HG03457 (cell line): ENCODE data around the gene DNAJB13.
"Not testable (repeated sequence)": the region's sequence is repeated elsewhere in the genome, so short reads cannot be mapped to it uniquely, and the experiment has no call there.

Source experiments
- ATAC-seq: cut with Tn5 transposase; IDR thresholded peaks from one replicate; pipeline ENCODE4 v1.9.1; 2021; ENCODE audit warnings: moderate number of reproducible peaks; ENCODE audit not compliant: unreplicated experiment

DNAJB13 gene, protein sequence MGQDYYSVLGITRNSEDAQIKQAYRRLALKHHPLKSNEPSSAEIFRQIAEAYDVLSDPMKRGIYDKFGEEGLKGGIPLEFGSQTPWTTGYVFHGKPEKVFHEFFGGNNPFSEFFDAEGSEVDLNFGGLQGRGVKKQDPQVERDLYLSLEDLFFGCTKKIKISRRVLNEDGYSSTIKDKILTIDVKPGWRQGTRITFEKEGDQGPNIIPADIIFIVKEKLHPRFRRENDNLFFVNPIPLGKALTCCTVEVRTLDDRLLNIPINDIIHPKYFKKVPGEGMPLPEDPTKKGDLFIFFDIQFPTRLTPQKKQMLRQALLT

GRCh38 chr11:73950869-73951710, at the start of gene DNAJB13:
TSS of gene DNAJB13 (plus strand) at chr11:73951026. CDS start at chr11:73951070, 44 bp downstream.
- peak; percentile 74 for ATAC-seq

- ATAC-seq, result no peak
These were observed 48.5 kb upstream of the DNAJB13 start for GRCh38 chr11:73902303-73902702.

GRCh38 chr11:73907191-73907590, 43.6 kb upstream of the DNAJB13 start:
- no peak for ATAC-seq

DNA sequence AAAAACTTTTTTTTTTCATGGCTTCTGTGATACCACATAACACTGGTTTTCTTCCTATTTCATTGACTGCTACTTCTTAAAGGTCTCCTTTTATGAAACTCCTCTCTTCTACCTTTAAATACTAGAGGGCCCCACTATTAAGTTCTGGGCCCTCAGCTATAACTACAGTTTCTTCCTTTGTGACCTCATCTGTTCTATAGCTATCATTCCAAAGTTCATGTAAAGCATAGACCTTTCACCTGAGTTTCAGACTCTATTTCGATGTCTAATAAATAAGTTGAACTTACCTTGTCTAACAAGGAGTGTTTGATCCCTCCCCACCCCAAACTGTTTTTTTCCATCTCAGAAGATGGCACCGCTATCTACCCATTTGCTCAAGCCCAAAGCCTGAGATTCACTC, 38.8 kb upstream of the DNAJB13 start:
- ATAC-seq, result no peak

GRCh38 chr11:73913472-73913871, 37.4 kb upstream of the DNAJB13 start:
- ATAC-seq, result no peak

DNA sequence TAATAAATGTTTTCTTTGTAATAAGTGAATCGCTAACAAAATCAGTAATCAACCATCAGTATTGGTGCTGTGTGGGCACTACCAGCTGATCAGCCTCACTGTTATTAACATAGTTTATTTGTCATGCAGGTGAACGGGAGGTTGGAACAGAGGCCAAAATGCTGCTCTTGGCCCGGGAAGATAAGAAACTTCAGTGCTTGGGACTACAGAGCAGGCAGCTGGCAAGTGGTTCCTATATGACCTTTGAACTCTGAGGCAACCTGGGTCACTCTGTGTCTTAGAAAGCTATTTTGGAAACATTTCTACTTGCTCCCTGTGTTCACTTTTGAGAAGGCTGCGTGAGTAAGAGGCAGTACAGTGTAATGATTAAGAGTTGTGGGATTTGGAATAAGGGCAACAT, 36.5 kb upstream of the DNAJB13 start:
- no peak for ATAC-seq

DNA sequence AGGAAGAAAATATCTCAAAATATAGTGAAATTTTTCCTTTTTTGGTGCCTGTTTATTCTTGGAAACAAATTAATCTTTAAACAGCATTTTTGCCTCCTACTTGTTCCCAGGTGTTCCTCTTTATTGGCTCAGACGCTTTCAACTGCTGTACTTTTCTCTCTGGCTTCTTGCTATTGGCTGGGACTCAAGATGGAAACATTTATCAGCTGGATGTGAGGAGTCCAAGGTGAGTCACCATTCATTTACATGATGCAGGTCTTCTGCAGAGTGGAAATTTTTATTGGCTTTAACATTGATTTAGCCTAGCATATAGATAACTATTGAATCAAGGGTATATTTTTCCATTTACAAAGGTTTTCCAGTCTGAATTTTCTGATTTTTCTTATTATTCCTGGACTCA, 34.4 kb upstream of the DNAJB13 start:
- ATAC-seq, result no peak

DNA sequence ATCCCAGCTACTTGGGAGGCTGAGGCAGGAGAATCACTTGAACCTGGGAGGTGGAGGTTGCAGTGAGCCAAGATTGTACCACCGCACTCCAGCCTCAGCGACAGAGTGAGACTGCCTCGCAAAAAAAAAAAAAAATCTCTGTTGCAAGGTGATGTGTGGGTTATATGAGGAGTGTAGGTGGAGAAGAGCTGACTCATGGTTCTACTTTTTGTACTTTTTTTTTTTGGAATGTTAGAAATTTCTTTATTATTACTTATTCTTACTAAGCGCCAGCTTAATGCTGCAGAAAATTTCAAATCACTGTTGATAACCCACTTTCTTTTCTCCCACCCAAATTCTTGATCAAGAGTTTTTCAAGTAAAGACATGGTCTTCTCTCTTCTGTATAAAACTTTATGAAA, 29.6 kb upstream of the DNAJB13 start:
- no peak for ATAC-seq

DNA sequence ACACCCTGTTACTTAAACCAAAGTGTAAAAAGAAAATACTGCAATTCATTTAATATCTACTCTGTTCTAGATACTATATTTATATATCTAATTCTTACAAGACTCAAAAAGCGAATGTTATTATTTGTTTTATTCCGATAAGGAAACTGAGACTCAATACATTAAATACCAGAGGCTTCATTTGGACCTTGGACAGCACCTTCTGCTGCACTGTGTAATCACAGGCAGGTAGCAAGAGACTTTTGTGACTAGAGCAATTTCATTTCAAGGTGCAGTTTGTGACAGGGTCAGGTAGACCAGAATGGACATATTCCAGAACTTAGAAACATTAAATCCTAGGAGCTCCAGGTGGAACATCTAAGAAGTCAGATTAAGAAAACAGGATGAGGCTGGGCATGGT, 21.4 kb upstream of the DNAJB13 start:
- no peak for ATAC-seq

DNA sequence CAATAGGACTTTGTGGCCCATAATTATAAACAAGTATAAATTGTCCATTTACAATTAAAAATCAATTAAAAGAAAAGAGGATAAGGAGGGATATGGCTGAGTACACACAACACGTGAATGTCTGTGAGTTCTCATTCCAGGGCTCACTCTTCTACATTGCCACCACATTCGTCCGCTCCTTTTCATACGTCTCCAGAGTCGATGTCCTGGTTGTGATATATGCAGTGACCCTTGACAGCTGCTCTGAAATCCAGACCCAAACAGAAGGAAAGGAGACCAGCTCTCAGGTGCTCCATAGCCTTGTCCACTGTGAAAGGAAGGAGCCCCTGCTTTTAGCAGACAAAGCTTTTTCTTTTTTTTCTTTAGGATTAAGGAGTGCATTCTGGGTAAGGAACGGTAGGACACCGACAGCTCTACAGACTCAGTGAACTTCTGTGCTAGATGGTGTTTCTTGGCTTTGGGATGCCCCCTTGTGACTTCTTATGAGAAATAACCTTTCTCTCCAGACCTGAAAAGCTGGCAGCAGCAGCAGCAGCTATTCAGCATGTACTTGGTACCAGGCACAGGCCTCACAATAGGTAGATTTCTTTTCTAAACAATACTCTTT, 19.7 kb upstream of the DNAJB13 start:
- ATAC-seq, result no peak

GRCh38 chr11:73931951-73932350, 18.9 kb upstream of the DNAJB13 start:
- ATAC-seq, result no peak

- no peak for ATAC-seq
These were observed 18.0 kb upstream of the DNAJB13 start for GRCh38 chr11:73932781-73933180.

- ATAC-seq, result not testable (repeated sequence)
These were observed 14.8 kb upstream of the DNAJB13 start for GRCh38 chr11:73936047-73936446.

DNA sequence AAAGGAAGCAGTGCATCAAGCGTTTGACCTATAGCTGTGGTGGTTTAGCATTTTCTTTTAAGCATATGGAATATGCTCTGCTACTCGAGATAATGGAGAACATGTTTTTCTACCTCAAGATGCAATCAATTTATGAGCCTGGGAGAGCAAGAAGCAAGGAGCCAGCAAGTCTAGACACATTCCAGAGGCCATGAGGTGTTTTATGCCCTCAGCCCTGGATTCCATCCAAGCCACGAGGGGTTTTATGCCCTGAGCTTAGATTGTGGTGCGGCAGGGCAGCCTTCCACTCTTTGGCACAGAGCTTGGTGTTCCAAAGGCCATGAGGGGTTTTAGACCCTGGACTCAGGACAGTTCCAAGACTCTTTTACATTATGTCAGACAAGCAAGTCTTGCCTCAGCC, 11.7 kb upstream of the DNAJB13 start:
- no peak for ATAC-seq

DNA sequence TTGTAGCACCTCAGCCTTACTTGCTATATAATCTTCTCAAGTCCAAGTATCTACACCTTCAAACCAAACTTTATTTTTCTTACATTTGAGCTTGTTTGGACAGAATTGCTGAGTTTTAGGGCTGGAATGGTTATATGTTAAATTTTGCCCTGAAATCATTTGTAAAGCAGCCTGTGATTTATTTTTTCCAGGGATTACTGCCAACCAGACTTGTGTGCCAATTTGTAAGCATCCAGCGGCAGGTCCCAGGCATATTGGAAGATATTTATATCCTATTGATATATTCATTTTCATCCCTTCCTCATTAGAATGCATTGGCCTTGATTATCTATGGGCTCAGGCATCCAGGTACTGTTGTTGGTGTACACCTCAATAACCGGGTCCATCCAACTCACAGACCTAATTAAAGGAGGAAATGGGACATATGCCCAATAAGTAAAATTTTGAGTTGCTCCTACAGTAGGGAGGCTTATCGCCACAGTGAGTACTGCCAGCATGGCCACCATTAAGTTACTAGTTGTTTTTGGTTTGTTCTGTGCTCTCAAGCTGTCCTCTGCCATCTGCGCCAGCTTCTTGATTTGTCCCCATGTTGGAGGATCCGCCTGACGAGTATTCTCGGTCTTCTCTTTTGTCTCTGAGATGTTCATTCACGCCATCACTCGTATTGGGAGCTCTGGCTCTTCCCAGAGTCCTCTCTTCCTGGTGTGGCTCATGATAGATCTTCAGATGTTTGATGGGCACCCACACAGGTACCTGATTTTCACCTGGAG, 9.8 kb upstream of the DNAJB13 start:
- no peak for ATAC-seq

GRCh38 chr11:73942010-73942409, 8.8 kb upstream of the DNAJB13 start:
- no peak for ATAC-seq

- no peak for ATAC-seq
These were observed 6.7 kb upstream of the DNAJB13 start for GRCh38 chr11:73944085-73944484.

DNA sequence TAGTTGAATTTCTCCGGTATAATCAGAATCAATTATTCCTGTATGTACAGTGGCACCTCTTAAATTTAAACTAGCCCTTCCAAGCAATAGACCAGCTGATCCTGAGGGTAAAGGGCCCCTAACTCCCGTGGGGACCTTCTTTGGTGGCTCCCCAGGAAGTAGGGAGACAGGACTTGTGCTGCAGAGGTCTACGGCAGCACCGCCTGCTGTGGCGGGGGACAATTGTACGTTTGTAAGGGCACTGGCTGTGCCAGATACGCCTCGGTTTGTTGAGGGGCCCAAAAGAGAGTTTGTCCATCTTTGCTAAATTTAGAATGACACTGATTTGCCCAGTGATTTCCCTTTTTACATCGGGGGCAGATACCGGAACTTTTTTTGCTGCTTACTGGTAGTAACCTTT, 5.9 kb upstream of the DNAJB13 start:
- no peak for ATAC-seq

DNA sequence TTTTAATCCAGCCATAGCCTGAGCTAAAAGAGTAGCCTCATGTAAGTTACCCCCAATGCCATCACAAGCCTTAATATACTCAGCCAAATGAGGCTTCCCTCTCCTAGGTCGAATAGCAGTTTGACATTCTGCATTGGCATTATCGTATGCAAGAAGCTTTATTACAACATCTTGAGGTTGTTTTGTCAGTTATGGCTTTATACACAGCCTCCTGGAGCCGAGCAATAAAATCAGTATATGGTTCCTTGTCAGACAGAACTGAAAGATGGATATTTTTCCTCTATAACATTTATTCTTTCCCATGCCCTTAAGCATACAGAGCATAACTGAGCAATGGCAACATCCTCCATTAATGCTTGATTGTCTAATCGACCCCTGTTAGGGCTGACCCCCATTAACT, 5.4 kb upstream of the DNAJB13 start:
- no peak for ATAC-seq

DNA sequence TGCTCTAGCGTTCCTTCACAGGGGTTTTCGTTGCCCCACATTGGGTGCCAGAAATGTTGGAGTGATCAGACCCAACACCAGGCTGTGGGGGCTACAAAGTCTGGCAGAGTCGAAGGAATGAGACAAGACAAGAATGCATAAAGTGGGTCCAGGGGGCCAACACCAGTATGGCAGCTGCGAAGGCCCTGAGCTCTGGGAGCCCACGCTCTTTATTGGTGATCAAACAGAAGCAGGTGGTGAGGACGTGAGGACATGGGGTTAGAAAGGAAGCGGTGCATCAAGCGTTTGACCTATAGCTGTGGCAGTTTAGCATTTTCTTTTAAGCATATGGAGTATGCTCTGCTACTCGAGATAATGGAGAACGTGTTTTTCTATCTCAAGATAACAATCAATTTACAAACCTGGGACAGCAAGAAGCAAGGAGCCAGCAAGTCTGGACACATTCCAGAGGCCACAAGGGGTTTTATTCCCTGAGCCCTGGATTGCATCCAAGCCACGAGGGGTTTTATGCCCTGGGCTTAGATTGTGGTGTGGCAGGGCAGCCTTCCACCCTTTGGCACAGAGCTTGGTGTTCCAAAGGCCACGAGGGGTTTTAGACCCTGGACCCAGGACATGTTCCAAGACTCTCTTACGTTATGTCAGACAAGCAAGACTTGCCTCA, 3.9 kb upstream of the DNAJB13 start:
- no peak for ATAC-seq

DNA sequence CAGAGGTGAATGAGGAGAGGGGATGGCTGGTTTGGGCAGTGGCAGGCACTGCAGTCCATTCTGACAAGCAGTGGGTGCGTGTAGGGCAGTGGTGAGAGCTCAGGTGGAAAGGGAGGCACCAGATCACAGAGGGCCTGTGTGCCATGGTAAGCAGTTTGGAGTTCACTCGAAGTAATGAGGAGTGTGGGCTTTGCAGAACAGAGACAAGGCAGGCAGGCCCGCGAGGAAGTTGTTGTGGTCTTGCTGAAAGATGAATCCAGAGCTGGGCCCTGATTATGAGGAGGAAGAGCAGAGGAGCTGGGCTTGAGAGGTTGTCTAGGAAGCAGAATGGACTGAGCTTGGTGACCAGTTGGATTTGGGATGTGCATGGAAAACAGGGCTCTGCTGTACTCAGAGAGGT, 1.6 kb upstream of the DNAJB13 start:
- no peak for ATAC-seq
